HepG2 (cell line): ENCODE results near the gene TSPAN9. TPM values are rescaled to one million over a fixed set of nuclear protein-coding genes. Genes with fewer than 3 reads are reported as not detected.

Experiments
- DNMT1 ChIP-seq: sonication (generic); formaldehyde crosslinking; IDR thresholded peaks from 2 replicates; pipeline ENCODE4 v1.5.1; 2020; ENCODE audit warnings: mild to moderate bottlenecking, missing genetic modification reagents
- DNMT3B ChIP-seq: conservative IDR thresholded peaks from 2 replicates; pipeline ENCODE4 v1.6.1; 2016; ENCODE audit warnings: missing biosample characterization, control low read depth
- HIVEP1 ChIP-seq: sonication (generic); formaldehyde crosslinking; IDR thresholded peaks from 2 replicates; pipeline ENCODE4 v1.4.0; 2020; ENCODE audit warnings: mild to moderate bottlenecking, missing genetic modification reagents
- HNRNPLL ChIP-seq: fragments of 200-400 bp; formaldehyde crosslinking; IDR thresholded peaks from 2 replicates; pipeline ENCODE4 v1.6.1; 2017; ENCODE audit warnings: mild to moderate bottlenecking, low read depth, low read length; ENCODE audit not compliant: poor library complexity, severe bottlenecking
- KDM1A ChIP-seq: IDR thresholded peaks from 2 replicates; pipeline ENCODE4 v1.6.1; 2016; ENCODE audit warnings: missing compliant biosample characterization
- RBAK ChIP-seq: sonication (generic); formaldehyde crosslinking; IDR thresholded peaks from 2 replicates; pipeline ENCODE4 v1.5.1; 2020; ENCODE audit warnings: mild to moderate bottlenecking, missing genetic modification reagents
- TGIF2 ChIP-seq: IDR thresholded peaks from 2 replicates; pipeline ENCODE4 v1.6.1; 2016; ENCODE audit warnings: control low read depth, missing compliant biosample characterization
- ZFY ChIP-seq: sonication (generic); formaldehyde crosslinking; IDR thresholded peaks from 2 replicates; pipeline ENCODE4 v1.4.0; 2020; ENCODE audit warnings: missing genetic modification reagents
- ZNF234 ChIP-seq: sonication (generic); formaldehyde crosslinking; conservative IDR thresholded peaks from 2 replicates; pipeline ENCODE4 v1.5.1; 2020; ENCODE audit warnings: mild to moderate bottlenecking, missing genetic modification reagents
- ZNF24 ChIP-seq: fragments of 450-650 bp; IDR thresholded peaks from 2 replicates; pipeline ENCODE4 v1.6.1; 2017; ENCODE audit warnings: antibody characterized with exemption, mild to moderate bottlenecking
- ZNF552 ChIP-seq: sonication (generic); formaldehyde crosslinking; IDR thresholded peaks from 2 replicates; pipeline ENCODE4 v1.9.0; 2022; ENCODE audit warnings: missing genetic modification reagents, mild to moderate bottlenecking, borderline replicate concordance
- ZNF737 ChIP-seq: sonication (generic); formaldehyde crosslinking; IDR thresholded peaks from 2 replicates; pipeline ENCODE4 v1.5.0; 2020; ENCODE audit warnings: missing genetic modification reagents, mild to moderate bottlenecking, borderline replicate concordance
- ZNF777 ChIP-seq: sonication (generic); formaldehyde crosslinking; IDR thresholded peaks from 2 replicates; pipeline ENCODE4 v1.4.0; 2020; ENCODE audit warnings: missing genetic modification reagents
- polyA plus RNA-seq, 8 experiments: library from polyadenylated mRNA; depleted of rRNA in 3 of 8; stranded (reverse) in 7 of 8; unstranded in 1 of 8; fragments of >200 nt; fragmentation: Illumina TruSeq in 4 of 8; extraction: Trizol in 4 of 8; gene quantifications; 2 replicates each; pipeline versions ENCODE4 v1.2.1 to v1.2.3, GENCODE V29; 2011 to 2016; ENCODE audit warnings: low read depth in 4 of 8, missing spikeins in 1 of 8, mixed read lengths in 1 of 8; ENCODE audit not compliant: insufficient read depth in 1 of 8
- total RNA-seq, 5 experiments: library from RNA; depleted of rRNA; stranded (reverse); fragments of >200 nt; fragmentation: Illumina TruSeq; extraction: Trizol; gene quantifications; 2 replicates each; pipeline ENCODE4 v1.2.3, GENCODE V29; 2016; ENCODE audit warnings: low read depth in 1 of 5
- TF ChIP-seq, protein P1 (sequence below): sonication (generic); formaldehyde crosslinking; IDR thresholded peaks from 2 replicates; pipeline ENCODE4 v1.4.0; 2020; ENCODE audit warnings: missing genetic modification reagents
- TF ChIP-seq, protein P2 (sequence below): IDR thresholded peaks from 2 replicates; pipeline ENCODE4 v1.6.1; 2016; ENCODE audit warnings: low read depth, control low read depth
- TF ChIP-seq, protein P3 (sequence below): IDR thresholded peaks from 2 replicates; pipeline ENCODE4 v1.6.1; 2016
- TF ChIP-seq, protein P4 (sequence below): sonication (generic); formaldehyde crosslinking; IDR thresholded peaks from 2 replicates; pipeline ENCODE4 v1.4.0; 2020; ENCODE audit warnings: missing genetic modification reagents, borderline replicate concordance
- TF ChIP-seq, protein P5 (sequence below): sonication (generic); formaldehyde crosslinking; IDR thresholded peaks from 2 replicates; pipeline ENCODE4 v1.4.0; 2020; ENCODE audit warnings: missing genetic modification reagents, borderline replicate concordance
- TF ChIP-seq, protein P6 (sequence below): sonication (generic); formaldehyde crosslinking; IDR thresholded peaks from 2 replicates; pipeline ENCODE4 v1.5.1; 2020; ENCODE audit warnings: mild to moderate bottlenecking, missing genetic modification reagents, borderline replicate concordance

TSPAN9 gene
- total and polyA plus RNA-seq, 2 of the 13 experiments (the other 11 are each of a cell fraction or from before 2014, with no cell fraction given): 18.1 to 42.3 TPM

DNA sequence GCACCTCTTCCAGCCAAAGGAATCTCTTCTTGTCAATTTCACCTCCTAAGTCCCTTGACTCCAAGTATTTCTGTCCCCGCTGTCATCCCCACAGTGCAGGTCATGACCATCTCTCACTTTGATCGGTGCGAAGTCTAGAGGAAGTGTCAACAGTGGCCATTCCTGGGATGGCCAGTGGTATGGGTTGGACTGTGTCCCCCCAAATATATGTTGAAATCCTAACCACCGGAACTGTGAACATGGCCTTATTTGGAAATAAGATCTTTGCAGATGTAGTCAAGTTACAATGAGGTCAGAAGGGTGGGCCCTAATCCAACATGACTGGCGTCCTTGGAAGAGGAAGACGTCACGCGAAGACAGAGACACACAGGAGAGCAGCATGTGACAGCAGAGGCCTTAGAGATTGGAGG, 257.9 kb downstream of the TSPAN9 start (continued):
- TF ChIP-seq, protein P1, sequence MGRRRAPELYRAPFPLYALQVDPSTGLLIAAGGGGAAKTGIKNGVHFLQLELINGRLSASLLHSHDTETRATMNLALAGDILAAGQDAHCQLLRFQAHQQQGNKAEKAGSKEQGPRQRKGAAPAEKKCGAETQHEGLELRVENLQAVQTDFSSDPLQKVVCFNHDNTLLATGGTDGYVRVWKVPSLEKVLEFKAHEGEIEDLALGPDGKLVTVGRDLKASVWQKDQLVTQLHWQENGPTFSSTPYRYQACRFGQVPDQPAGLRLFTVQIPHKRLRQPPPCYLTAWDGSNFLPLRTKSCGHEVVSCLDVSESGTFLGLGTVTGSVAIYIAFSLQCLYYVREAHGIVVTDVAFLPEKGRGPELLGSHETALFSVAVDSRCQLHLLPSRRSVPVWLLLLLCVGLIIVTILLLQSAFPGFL (CRISPR knock-in tag): no peak
- TF ChIP-seq, protein P2, sequence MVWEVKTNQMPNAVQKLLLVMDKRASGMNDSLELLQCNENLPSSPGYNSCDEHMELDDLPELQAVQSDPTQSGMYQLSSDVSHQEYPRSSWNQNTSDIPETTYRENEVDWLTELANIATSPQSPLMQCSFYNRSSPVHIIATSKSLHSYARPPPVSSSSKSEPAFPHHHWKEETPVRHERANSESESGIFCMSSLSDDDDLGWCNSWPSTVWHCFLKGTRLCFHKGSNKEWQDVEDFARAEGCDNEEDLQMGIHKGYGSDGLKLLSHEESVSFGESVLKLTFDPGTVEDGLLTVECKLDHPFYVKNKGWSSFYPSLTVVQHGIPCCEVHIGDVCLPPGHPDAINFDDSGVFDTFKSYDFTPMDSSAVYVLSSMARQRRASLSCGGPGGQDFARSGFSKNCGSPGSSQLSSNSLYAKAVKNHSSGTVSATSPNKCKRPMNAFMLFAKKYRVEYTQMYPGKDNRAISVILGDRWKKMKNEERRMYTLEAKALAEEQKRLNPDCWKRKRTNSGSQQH (CRISPR knock-in tag): no peak
- TF ChIP-seq TGIF2 (0 out of 2 replicates have a peak, but pooled peaks have one; percentile 35), ZNF777 (CRISPR knock-in tag) (no peak), RBAK (CRISPR knock-in tag) (no peak), ZNF24 (no peak), ZNF234 (CRISPR knock-in tag) (no peak), DNMT3B (no peak), ZNF737 (no peak), HIVEP1 (CRISPR knock-in tag) (no peak), HNRNPLL (no peak), ZNF552 (no peak), ZFY (no peak), DNMT1 (CRISPR knock-in tag) (no peak), KDM1A (CRISPR knock-in tag) (no peak)
- TF ChIP-seq, protein P3, sequence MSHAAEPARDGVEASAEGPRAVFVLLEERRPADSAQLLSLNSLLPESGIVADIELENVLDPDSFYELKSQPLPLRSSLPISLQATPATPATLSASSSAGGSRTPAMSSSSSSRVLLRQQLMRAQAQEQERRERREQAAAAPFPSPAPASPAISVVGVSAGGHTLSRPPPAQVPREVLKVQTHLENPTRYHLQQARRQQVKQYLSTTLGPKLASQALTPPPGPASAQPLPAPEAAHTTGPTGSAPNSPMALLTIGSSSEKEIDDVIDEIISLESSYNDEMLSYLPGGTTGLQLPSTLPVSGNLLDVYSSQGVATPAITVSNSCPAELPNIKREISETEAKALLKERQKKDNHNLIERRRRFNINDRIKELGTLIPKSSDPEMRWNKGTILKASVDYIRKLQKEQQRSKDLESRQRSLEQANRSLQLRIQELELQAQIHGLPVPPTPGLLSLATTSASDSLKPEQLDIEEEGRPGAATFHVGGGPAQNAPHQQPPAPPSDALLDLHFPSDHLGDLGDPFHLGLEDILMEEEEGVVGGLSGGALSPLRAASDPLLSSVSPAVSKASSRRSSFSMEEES (CRISPR knock-in tag): peak; percentile 24; the same call in 1 of the 2 replicates
- TF ChIP-seq, protein P4, sequence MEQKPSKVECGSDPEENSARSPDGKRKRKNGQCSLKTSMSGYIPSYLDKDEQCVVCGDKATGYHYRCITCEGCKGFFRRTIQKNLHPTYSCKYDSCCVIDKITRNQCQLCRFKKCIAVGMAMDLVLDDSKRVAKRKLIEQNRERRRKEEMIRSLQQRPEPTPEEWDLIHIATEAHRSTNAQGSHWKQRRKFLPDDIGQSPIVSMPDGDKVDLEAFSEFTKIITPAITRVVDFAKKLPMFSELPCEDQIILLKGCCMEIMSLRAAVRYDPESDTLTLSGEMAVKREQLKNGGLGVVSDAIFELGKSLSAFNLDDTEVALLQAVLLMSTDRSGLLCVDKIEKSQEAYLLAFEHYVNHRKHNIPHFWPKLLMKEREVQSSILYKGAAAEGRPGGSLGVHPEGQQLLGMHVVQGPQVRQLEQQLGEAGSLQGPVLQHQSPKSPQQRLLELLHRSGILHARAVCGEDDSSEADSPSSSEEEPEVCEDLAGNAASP (CRISPR knock-in tag): peak; percentile 77; the same call in 1 of the 2 replicates
- TF ChIP-seq, protein P5, sequence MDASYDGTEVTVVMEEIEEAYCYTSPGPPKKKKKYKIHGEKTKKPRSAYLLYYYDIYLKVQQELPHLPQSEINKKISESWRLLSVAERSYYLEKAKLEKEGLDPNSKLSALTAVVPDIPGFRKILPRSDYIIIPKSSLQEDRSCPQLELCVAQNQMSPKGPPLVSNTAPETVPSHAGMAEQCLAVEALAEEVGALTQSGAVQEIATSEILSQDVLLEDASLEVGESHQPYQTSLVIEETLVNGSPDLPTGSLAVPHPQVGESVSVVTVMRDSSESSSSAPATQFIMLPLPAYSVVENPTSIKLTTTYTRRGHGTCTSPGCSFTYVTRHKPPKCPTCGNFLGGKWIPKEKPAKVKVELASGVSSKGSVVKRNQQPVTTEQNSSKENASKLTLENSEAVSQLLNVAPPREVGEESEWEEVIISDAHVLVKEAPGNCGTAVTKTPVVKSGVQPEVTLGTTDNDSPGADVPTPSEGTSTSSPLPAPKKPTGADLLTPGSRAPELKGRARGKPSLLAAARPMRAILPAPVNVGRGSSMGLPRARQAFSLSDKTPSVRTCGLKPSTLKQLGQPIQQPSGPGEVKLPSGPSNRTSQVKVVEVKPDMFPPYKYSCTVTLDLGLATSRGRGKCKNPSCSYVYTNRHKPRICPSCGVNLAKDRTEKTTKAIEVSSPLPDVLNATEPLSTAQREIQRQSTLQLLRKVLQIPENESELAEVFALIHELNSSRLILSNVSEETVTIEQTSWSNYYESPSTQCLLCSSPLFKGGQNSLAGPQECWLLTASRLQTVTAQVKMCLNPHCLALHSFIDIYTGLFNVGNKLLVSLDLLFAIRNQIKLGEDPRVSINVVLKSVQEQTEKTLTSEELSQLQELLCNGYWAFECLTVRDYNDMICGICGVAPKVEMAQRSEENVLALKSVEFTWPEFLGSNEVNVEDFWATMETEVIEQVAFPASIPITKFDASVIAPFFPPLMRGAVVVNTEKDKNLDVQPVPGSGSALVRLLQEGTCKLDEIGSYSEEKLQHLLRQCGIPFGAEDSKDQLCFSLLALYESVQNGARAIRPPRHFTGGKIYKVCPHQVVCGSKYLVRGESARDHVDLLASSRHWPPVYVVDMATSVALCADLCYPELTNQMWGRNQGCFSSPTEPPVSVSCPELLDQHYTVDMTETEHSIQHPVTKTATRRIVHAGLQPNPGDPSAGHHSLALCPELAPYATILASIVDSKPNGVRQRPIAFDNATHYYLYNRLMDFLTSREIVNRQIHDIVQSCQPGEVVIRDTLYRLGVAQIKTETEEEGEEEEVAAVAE (CRISPR knock-in tag): no peak
- TF ChIP-seq, protein P6, sequence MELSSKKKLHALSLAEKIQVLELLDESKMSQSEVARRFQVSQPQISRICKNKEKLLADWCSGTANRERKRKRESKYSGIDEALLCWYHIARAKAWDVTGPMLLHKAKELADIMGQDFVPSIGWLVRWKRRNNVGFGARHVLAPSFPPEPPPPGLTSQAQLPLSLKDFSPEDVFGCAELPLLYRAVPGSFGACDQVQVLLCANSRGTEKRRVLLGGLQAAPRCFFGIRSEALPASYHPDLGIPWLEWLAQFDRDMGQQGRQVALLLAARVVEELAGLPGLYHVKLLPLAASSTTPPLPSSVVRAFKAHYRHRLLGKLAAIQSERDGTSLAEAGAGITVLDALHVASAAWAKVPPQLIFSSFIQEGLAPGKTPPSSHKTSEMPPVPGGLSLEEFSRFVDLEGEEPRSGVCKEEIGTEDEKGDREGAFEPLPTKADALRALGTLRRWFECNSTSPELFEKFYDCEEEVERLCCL (CRISPR knock-in tag): no peak
